Heart left ventricle (tissue), 13 donors: ENCODE results near the gene ZC3H13.

Source experiments
- CTCF ChIP-seq, 12 donors: fragments of 200-600 bp; sonication (generic) in 4 of 12; IDR thresholded peaks; one replicate each; pipeline versions ENCODE4 v1.5.0 to v1.8.0; 2018 to 2022; ENCODE audit warnings: antibody characterized with exemption in 12 of 12, mild to moderate bottlenecking in 5 of 12
- POLR2A ChIP-seq, 2 donors: fragments of 450-650 bp; IDR thresholded peaks; one replicate each; pipeline ENCODE4 v1.6.1; 2017; ENCODE audit warnings: antibody characterized with exemption in 2 of 2, mild to moderate bottlenecking in 2 of 2, moderate library complexity in 2 of 2
- donor health status: ischemic (EF 13 %, LVEDD 7.1; RV severe dilation, severe dysfunction).
- donor health status: DM: no; HTN: yes; CAD: no.
- donor health status: DM: no; HTN: no; CAD: no.
- donor health status: ischemic (EF 25% LVEDD 6.9; RV normal size, moderate dysfunction).
- donor health status: ischemic (EF 25% LVEDD 5.7; RV mildly dilated, moderate dysfunction).
- donor health status: ischemic (EF 35%, LVEDD 5.7; RV mildly dilated, moderate dysfunction).
- donor health status: nonischemic (EF 11% LVEDD 7.7; RV severe dilation, severe dysfunction).
- donor health status: DM: yes; HTN: yes; CAD: no.
- donor health status: PGD.
- donor health status: ischemic (EF 29% LVEDD 5.4; RV normal size, mild dysfunction).
- donor health status: nonischemic (EF 23%, LVEDD 6.1; RV moderate dilation, normal function).

- TF ChIP-seq CTCF (IDR thresholded peaks at IDR 0.05) (no peak), POLR2A (IDR thresholded peaks at IDR 0.05) (no peak)
These were observed 49.1 kb upstream of the ZC3H13 start for GRCh38 chr13:46101484-46102254.
